ENCODE measurements around the gene TECTB.

The TECTB gene
- 0 reads per million in 3 donors for total RNA-seq

DNA sequence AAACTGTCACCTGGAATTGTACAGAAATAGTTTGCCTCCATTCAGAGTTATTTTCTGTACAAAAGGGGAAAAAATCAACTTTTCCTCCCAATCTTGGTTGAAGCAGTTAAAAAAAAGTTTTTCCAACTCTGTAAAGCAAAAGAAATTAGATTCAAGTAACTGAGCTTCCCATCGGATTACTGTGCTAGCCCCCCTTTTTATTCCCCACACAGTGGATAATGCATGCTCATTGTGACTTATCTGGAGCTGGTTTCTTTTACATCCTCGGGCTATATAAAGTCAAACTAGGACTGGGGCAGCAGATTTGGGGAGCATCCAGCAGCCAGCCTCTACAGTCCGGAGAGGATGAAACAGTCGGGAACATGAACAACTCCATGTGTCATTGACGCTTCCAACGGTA is at the start of gene TECTB:
Gene TECTB, plus strand, starts transcription at position 301 of the 400 bp plus-strand sequence. CDS start 335 bp downstream, outside the sequence.
- Histone ChIP-seq H3K27ac (ENCODE audit: insufficient read depth, low read length, poor library complexity, severe bottlenecking) (no peak within 1 kb of the TSS), H3K27me3 (replicated peaks; ENCODE audit: control insufficient read depth, insufficient read depth, low read length, poor library complexity, severe bottlenecking) (no peaks in the 10 kb centered on the region)

GRCh38 chr10:112235141-112235540 is 48.1 kb upstream of the TECTB start:
- Histone ChIP-seq H3K27me3 (replicated peaks; ENCODE audit: control insufficient read depth, insufficient read depth, low read length, poor library complexity, severe bottlenecking) (no peaks in the 10 kb centered on the region), H3K27ac (ENCODE audit: insufficient read depth, low read length, poor library complexity, severe bottlenecking) (no peak overlapping the region), H3K4me1 (ENCODE audit: control insufficient read depth, insufficient read depth, low read length, poor library complexity, severe bottlenecking) (no peaks in the 10 kb centered on the region)

More for the DNA sequence above, at the start of gene TECTB:
- Histone ChIP-seq H3K36me3 (ENCODE audit: control insufficient read depth, insufficient read depth, low read length) (no peaks in the 10 kb centered on the region), H3K9me3 (ENCODE audit: control insufficient read depth, low read length) (no peaks in the 10 kb centered on the region), H3K4me1 (ENCODE audit: control insufficient read depth, insufficient read depth, low read length, poor library complexity, severe bottlenecking) (no peaks in the 10 kb centered on the region), H3K4me3 (ENCODE audit: insufficient read depth, low read depth, low read length, poor library complexity, severe bottlenecking) (no peak within 1 kb of the TSS)
- DNase-seq, result no peak

DNA sequence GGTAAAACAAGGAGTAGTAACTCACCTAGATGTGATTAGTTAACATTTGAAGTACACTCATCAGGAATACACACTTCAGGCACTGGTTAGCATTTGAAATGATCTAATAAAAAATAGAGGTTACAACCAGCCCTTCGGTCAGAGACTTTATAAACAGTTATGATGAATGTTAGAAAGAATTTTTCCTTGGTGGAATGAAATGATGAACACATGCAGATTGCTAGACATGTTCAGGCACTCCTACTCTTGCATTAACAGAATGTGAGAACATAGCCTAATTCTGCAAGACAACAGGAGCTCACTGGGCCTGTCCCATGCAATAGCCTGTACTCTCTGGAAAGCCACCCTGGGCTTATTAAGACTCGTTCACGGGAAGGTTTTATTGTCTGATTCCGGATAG is 47.3 kb upstream of the TECTB start:
- H3K27ac ChIP-seq (ENCODE audit: insufficient read depth, low read length, poor library complexity, severe bottlenecking), result no peak overlapping the region

More at GRCh38 chr10:112235141-112235540, 48.1 kb upstream of the TECTB start:
- no peak for DNase-seq
- H3K9me3 ChIP-seq (ENCODE audit: control insufficient read depth, low read length), result no peaks in the 10 kb centered on the region
- H3K4me3 ChIP-seq (ENCODE audit: insufficient read depth, low read depth, low read length, poor library complexity, severe bottlenecking), result no peak overlapping the region
- no peaks in the 10 kb centered on the region for H3K36me3 ChIP-seq (ENCODE audit: control insufficient read depth, insufficient read depth, low read length)

DNA sequence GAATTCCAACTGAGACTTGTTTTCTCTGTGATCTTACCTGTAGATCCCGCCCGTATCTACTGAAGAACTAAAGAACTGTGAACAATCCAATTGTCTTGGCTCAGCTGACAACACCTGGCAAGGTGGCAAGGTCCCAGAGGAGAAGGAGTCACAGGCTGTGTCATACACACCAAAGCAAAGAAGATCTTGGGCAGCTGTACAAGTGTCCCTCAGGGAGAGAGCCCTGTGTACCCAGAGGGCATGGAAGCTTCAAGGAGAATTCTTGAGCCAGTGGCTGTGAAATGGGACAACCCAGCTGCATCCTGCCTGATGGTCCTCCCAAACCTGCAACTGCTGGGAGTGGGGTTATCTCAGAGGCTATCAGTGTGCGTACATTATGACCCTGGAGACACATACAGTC is 46.7 kb upstream of the TECTB start:
- no peak for DNase-seq
- no peak overlapping the region for H3K4me3 ChIP-seq (ENCODE audit: insufficient read depth, low read depth, low read length, poor library complexity, severe bottlenecking)
- no peaks in the 10 kb centered on the region for H3K36me3 ChIP-seq (ENCODE audit: control insufficient read depth, insufficient read depth, low read length)
- no peaks in the 10 kb centered on the region for H3K9me3 ChIP-seq (ENCODE audit: control insufficient read depth, low read length)
- no peak overlapping the region for H3K27ac ChIP-seq (ENCODE audit: insufficient read depth, low read length, poor library complexity, severe bottlenecking)
- H3K4me1 ChIP-seq (ENCODE audit: control insufficient read depth, insufficient read depth, low read length, poor library complexity, severe bottlenecking), result no peaks in the 10 kb centered on the region
- no peaks in the 10 kb centered on the region for H3K27me3 ChIP-seq (replicated peaks; ENCODE audit: control insufficient read depth, insufficient read depth, low read length, poor library complexity, severe bottlenecking)

More for the DNA sequence above, 47.3 kb upstream of the TECTB start:
- no peaks in the 10 kb centered on the region for H3K4me1 ChIP-seq (ENCODE audit: control insufficient read depth, insufficient read depth, low read length, poor library complexity, severe bottlenecking)
- no peaks in the 10 kb centered on the region for H3K27me3 ChIP-seq (replicated peaks; ENCODE audit: control insufficient read depth, insufficient read depth, low read length, poor library complexity, severe bottlenecking)
- H3K36me3 ChIP-seq (ENCODE audit: control insufficient read depth, insufficient read depth, low read length), result no peaks in the 10 kb centered on the region
- H3K9me3 ChIP-seq (ENCODE audit: control insufficient read depth, low read length), result no peaks in the 10 kb centered on the region
- no peak for DNase-seq
- no peak overlapping the region for H3K4me3 ChIP-seq (ENCODE audit: insufficient read depth, low read depth, low read length, poor library complexity, severe bottlenecking)

GRCh38 chr10:112239347-112239746 is 43.9 kb upstream of the TECTB start:
- no peaks in the 10 kb centered on the region for H3K36me3 ChIP-seq (ENCODE audit: control insufficient read depth, insufficient read depth, low read length)
- no peaks in the 10 kb centered on the region for H3K4me1 ChIP-seq (ENCODE audit: control insufficient read depth, insufficient read depth, low read length, poor library complexity, severe bottlenecking)
- no peak overlapping the region for H3K27ac ChIP-seq (ENCODE audit: insufficient read depth, low read length, poor library complexity, severe bottlenecking)
- no peak overlapping the region for H3K4me3 ChIP-seq (ENCODE audit: insufficient read depth, low read depth, low read length, poor library complexity, severe bottlenecking)
- no peak for DNase-seq
- no peaks in the 10 kb centered on the region for H3K27me3 ChIP-seq (replicated peaks; ENCODE audit: control insufficient read depth, insufficient read depth, low read length, poor library complexity, severe bottlenecking)
- no peaks in the 10 kb centered on the region for H3K9me3 ChIP-seq (ENCODE audit: control insufficient read depth, low read length)

- H3K4me1 ChIP-seq (ENCODE audit: control insufficient read depth, insufficient read depth, low read length, poor library complexity, severe bottlenecking), result no peaks in the 10 kb centered on the region
- H3K4me3 ChIP-seq (ENCODE audit: insufficient read depth, low read depth, low read length, poor library complexity, severe bottlenecking), result no peak overlapping the region
- H3K36me3 ChIP-seq (ENCODE audit: control insufficient read depth, insufficient read depth, low read length), result no peaks in the 10 kb centered on the region
- peaks cover 3% of the 10 kb centered on the region for H3K27me3 ChIP-seq (replicated peaks; ENCODE audit: control insufficient read depth, insufficient read depth, low read length, poor library complexity, severe bottlenecking)
- H3K9me3 ChIP-seq (ENCODE audit: control insufficient read depth, low read length), result no peaks in the 10 kb centered on the region
- no peak overlapping the region for H3K27ac ChIP-seq (ENCODE audit: insufficient read depth, low read length, poor library complexity, severe bottlenecking)
- no peak for DNase-seq
Observed at GRCh38 chr10:112240441-112240840, 42.8 kb upstream of the TECTB start.

DNA sequence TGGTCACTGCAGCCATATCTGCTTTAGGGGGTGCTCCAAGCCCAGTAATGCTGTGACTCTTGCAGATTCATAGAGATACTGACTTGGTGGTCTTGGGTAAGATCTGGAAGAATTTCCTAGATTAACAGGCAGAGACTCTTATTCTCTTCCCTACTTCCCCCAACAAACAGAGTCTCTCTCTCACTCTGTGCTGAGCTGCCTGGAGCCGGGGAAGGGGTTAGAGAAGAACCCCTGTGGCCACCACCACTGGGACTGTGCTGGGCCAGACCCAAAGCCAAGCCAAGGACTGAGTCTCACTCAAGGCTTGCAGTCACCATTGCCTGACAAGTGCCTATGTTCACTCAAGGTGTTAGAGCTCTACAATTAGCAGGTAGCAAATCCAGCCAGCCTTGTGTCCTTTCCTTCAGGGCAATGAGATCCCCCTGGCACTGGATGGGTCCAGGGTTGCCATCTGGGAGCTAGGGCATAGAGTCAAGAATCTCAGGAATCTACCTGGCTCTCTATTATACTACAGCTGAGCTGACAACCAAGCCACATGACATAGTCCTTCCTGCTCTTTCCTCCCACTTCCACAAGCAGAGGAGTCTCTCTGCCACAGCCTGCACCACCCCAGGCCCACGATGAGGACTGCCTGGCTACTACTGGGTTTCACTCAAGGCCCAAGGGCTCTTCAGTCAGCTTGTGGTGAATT is 41.4 kb upstream of the TECTB start:
- H3K36me3 ChIP-seq (ENCODE audit: control insufficient read depth, insufficient read depth, low read length), result no peaks in the 10 kb centered on the region
- H3K4me3 ChIP-seq (ENCODE audit: insufficient read depth, low read depth, low read length, poor library complexity, severe bottlenecking), result no peak overlapping the region
- H3K27ac ChIP-seq (ENCODE audit: insufficient read depth, low read length, poor library complexity, severe bottlenecking), result no peak overlapping the region
- DNase-seq, result no peak
- H3K27me3 ChIP-seq (replicated peaks; ENCODE audit: control insufficient read depth, insufficient read depth, low read length, poor library complexity, severe bottlenecking), result peaks cover 3% of the 10 kb centered on the region
- no peaks in the 10 kb centered on the region for H3K9me3 ChIP-seq (ENCODE audit: control insufficient read depth, low read length)
- no peaks in the 10 kb centered on the region for H3K4me1 ChIP-seq (ENCODE audit: control insufficient read depth, insufficient read depth, low read length, poor library complexity, severe bottlenecking)

GRCh38 chr10:112242769-112243168 is 40.4 kb upstream of the TECTB start:
- no peaks in the 10 kb centered on the region for H3K4me1 ChIP-seq (ENCODE audit: control insufficient read depth, insufficient read depth, low read length, poor library complexity, severe bottlenecking)
- peaks cover 3% of the 10 kb centered on the region for H3K27me3 ChIP-seq (replicated peaks; ENCODE audit: control insufficient read depth, insufficient read depth, low read length, poor library complexity, severe bottlenecking)
- no peak overlapping the region for H3K4me3 ChIP-seq (ENCODE audit: insufficient read depth, low read depth, low read length, poor library complexity, severe bottlenecking)
- no peaks in the 10 kb centered on the region for H3K9me3 ChIP-seq (ENCODE audit: control insufficient read depth, low read length)
- no peak for DNase-seq
- no peak overlapping the region for H3K27ac ChIP-seq (ENCODE audit: insufficient read depth, low read length, poor library complexity, severe bottlenecking)
- no peaks in the 10 kb centered on the region for H3K36me3 ChIP-seq (ENCODE audit: control insufficient read depth, insufficient read depth, low read length)

DNA sequence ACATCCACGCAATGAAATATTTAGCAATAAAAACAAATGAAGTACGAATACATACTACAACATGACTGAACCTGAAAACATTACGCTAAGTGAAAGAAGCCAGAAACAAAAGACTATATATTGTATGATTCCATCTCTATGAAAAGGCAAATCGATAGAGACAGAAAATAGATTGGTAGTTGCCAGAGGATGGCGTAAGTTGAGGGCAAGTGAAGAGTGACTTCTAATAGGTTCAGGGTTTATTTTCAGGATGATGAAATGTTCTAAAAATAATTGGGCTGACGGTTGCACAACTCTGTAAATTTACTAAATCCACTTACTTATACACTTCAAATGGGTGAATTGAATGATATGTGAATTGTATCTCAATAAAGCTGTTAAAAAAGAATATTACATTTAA is 39.5 kb upstream of the TECTB start:
- H3K4me1 ChIP-seq (ENCODE audit: control insufficient read depth, insufficient read depth, low read length, poor library complexity, severe bottlenecking), result no peaks in the 10 kb centered on the region
- DNase-seq, result no peak
- H3K36me3 ChIP-seq (ENCODE audit: control insufficient read depth, insufficient read depth, low read length), result no peaks in the 10 kb centered on the region
- no peaks in the 10 kb centered on the region for H3K9me3 ChIP-seq (ENCODE audit: control insufficient read depth, low read length)
- H3K4me3 ChIP-seq (ENCODE audit: insufficient read depth, low read depth, low read length, poor library complexity, severe bottlenecking), result no peak overlapping the region
- peaks cover 3% of the 10 kb centered on the region for H3K27me3 ChIP-seq (replicated peaks; ENCODE audit: control insufficient read depth, insufficient read depth, low read length, poor library complexity, severe bottlenecking)
- H3K27ac ChIP-seq (ENCODE audit: insufficient read depth, low read length, poor library complexity, severe bottlenecking), result no peak overlapping the region

GRCh38 chr10:112244197-112244596 is 39.0 kb upstream of the TECTB start:
- H3K27me3 ChIP-seq (replicated peaks; ENCODE audit: control insufficient read depth, insufficient read depth, low read length, poor library complexity, severe bottlenecking), result peaks cover 3% of the 10 kb centered on the region
- no peaks in the 10 kb centered on the region for H3K9me3 ChIP-seq (ENCODE audit: control insufficient read depth, low read length)
- DNase-seq, result no peak

More at GRCh38 chr10:112244197-112244596, 39.0 kb upstream of the TECTB start:
- no peak overlapping the region for H3K4me3 ChIP-seq (ENCODE audit: insufficient read depth, low read depth, low read length, poor library complexity, severe bottlenecking)
- no peaks in the 10 kb centered on the region for H3K4me1 ChIP-seq (ENCODE audit: control insufficient read depth, insufficient read depth, low read length, poor library complexity, severe bottlenecking)
- no peaks in the 10 kb centered on the region for H3K36me3 ChIP-seq (ENCODE audit: control insufficient read depth, insufficient read depth, low read length)
- H3K27ac ChIP-seq (ENCODE audit: insufficient read depth, low read length, poor library complexity, severe bottlenecking), result no peak overlapping the region

All from effector memory CD4-positive, alpha-beta T cell (primary cell).